Measurements from ENCODE around the gene RPL3.
A peak's percentile ranks its signal among the peaks of the same experiment; 100 is the strongest.

RPL3 gene

GRCh38 chr22:39317084-39317774, 2.2 kb downstream of the RPL3 start:
- DNase-seq, result no peak

GRCh38 chr22:39316440-39317083, 2.9 kb downstream of the RPL3 start:
- DNase-seq, result peak; percentile 51 to 66

- DNase-seq, result no peak
Measured at GRCh38 chr22:39315389-39315788, 4.0 kb downstream of the RPL3 start.

- no peak for DNase-seq
Measured at GRCh38 chr22:39314251-39314971, 5.0 kb downstream of the RPL3 start.

GRCh38 chr22:39313258-39314001, 6.0 kb downstream of the RPL3 start:
- no peak for DNase-seq

- DNase-seq, result no peak
Measured at GRCh38 chr22:39312410-39312809, 7.0 kb downstream of the RPL3 start.

- no peak for DNase-seq
Measured at GRCh38 chr22:39311592-39312400, 7.6 kb downstream of the RPL3 start.

- no peak for DNase-seq
Measured at GRCh38 chr22:39309881-39310714, 9.3 kb downstream of the RPL3 start.

- no peak for DNase-seq
Measured at GRCh38 chr22:39309364-39309861, 10.0 kb downstream of the RPL3 start.

- DNase-seq, result no peak
Measured at GRCh38 chr22:39308614-39309363, 10.6 kb downstream of the RPL3 start.

- peak in 1 of 2 donors; percentile 30 for DNase-seq
Measured at GRCh38 chr22:39306456-39307361, 12.7 kb downstream of the RPL3 start.

- DNase-seq, result no peak
Measured at GRCh38 chr22:39303892-39304671, 15.3 kb downstream of the RPL3 start.

GRCh38 chr22:39303358-39303757, 16.1 kb downstream of the RPL3 start:
- DNase-seq, result no peak

GRCh38 chr22:39302431-39302960, 16.9 kb downstream of the RPL3 start:
- DNase-seq, result no peak

- DNase-seq, result no peak
Measured at GRCh38 chr22:39301926-39302325, 17.5 kb downstream of the RPL3 start.

GRCh38 chr22:39301108-39301507, 18.3 kb downstream of the RPL3 start:
- DNase-seq, result no peak

GRCh38 chr22:39300186-39300830, 19.1 kb downstream of the RPL3 start:
- DNase-seq, result peak in 1 of 2 donors; percentile 45

GRCh38 chr22:39299829-39300178, 19.6 kb downstream of the RPL3 start:
- no peak for DNase-seq
